ENCODE measurements around the gene ABCA12.

Gene ABCA12

GRCh38 chr2:215149486-215149885 lies 11.1 kb upstream of the ABCA12 start:
- TF ChIP-seq REST (IDR thresholded peaks at IDR 0.05; ENCODE audit: insufficient read depth in 1 of 2, low read depth in 2 of 2, low read length in 2 of 2) (no peak), TAF1 (IDR thresholded peaks at IDR 0.05; ENCODE audit: borderline replicate concordance, insufficient read depth, low read length) (no peak), POLR2AphosphoS5 (IDR thresholded peaks at IDR 0.05; ENCODE audit: low read depth, low read length) (no peak), SIN3A (IDR thresholded peaks at IDR 0.05; ENCODE audit: borderline replicate concordance, insufficient read depth, low read length) (no peak), FOXP2 (optimal IDR thresholded peaks at IDR 0.05; ENCODE audit: borderline replicate concordance, extremely low read depth, extremely low read length, insufficient read depth) (no peak)

GRCh38 chr2:215149060-215149459 lies 10.6 kb upstream of the ABCA12 start:
- TF ChIP-seq TAF1 (IDR thresholded peaks at IDR 0.05; ENCODE audit: borderline replicate concordance, insufficient read depth, low read length) (no peak), FOXP2 (optimal IDR thresholded peaks at IDR 0.05; ENCODE audit: borderline replicate concordance, extremely low read depth, extremely low read length, insufficient read depth) (no peak), POLR2AphosphoS5 (IDR thresholded peaks at IDR 0.05; ENCODE audit: low read depth, low read length) (no peak), REST (IDR thresholded peaks at IDR 0.05; ENCODE audit: insufficient read depth in 1 of 2, low read depth in 2 of 2, low read length in 2 of 2) (no peak), SIN3A (IDR thresholded peaks at IDR 0.05; ENCODE audit: borderline replicate concordance, insufficient read depth, low read length) (no peak)

- TF ChIP-seq POLR2AphosphoS5 (IDR thresholded peaks at IDR 0.05; ENCODE audit: low read depth, low read length) (no peak), FOXP2 (optimal IDR thresholded peaks at IDR 0.05; ENCODE audit: borderline replicate concordance, extremely low read depth, extremely low read length, insufficient read depth) (no peak), TAF1 (IDR thresholded peaks at IDR 0.05; ENCODE audit: borderline replicate concordance, insufficient read depth, low read length) (no peak), REST (IDR thresholded peaks at IDR 0.05; ENCODE audit: insufficient read depth in 1 of 2, low read depth in 2 of 2, low read length in 2 of 2) (no peak), SIN3A (IDR thresholded peaks at IDR 0.05; ENCODE audit: borderline replicate concordance, insufficient read depth, low read length) (no peak)
These were observed 7.2 kb upstream of the ABCA12 start for GRCh38 chr2:215145611-215146010.

- TF ChIP-seq POLR2AphosphoS5 (IDR thresholded peaks at IDR 0.05; ENCODE audit: low read depth, low read length) (no peak), SIN3A (IDR thresholded peaks at IDR 0.05; ENCODE audit: borderline replicate concordance, insufficient read depth, low read length) (no peak), TAF1 (IDR thresholded peaks at IDR 0.05; ENCODE audit: borderline replicate concordance, insufficient read depth, low read length) (no peak), FOXP2 (optimal IDR thresholded peaks at IDR 0.05; ENCODE audit: borderline replicate concordance, extremely low read depth, extremely low read length, insufficient read depth) (no peak)
These were observed 5.9 kb upstream of the ABCA12 start for GRCh38 chr2:215144106-215144875.

GRCh38 chr2:215143458-215143857 lies 5.0 kb upstream of the ABCA12 start:
- TF ChIP-seq REST (IDR thresholded peaks at IDR 0.05; ENCODE audit: insufficient read depth in 1 of 2, low read depth in 2 of 2, low read length in 2 of 2) = no peak

Measured in PFSK-1 (cell line).